ENCODE results near the gene C9orf40. TPM values are rescaled to one million over a fixed set of nuclear protein-coding genes. Genes with fewer than 3 reads are reported as not detected.

Gene C9orf40
- total RNA-seq, 1 donor from 2014 or later = 5.1 TPM

- no peak for DNase-seq (ENCODE audit: low read depth)
- Histone ChIP-seq H3K4me3 (ENCODE audit: low read depth, low read length) (no peak overlapping the region), H3K27me3 (ENCODE audit: control insufficient read depth, insufficient read depth, low read length) (no peaks in the 10 kb centered on the region), H3K36me3 (ENCODE audit: control insufficient read depth, insufficient read depth, low read length) (no peaks in the 10 kb centered on the region)
- TF ChIP-seq, protein P1, sequence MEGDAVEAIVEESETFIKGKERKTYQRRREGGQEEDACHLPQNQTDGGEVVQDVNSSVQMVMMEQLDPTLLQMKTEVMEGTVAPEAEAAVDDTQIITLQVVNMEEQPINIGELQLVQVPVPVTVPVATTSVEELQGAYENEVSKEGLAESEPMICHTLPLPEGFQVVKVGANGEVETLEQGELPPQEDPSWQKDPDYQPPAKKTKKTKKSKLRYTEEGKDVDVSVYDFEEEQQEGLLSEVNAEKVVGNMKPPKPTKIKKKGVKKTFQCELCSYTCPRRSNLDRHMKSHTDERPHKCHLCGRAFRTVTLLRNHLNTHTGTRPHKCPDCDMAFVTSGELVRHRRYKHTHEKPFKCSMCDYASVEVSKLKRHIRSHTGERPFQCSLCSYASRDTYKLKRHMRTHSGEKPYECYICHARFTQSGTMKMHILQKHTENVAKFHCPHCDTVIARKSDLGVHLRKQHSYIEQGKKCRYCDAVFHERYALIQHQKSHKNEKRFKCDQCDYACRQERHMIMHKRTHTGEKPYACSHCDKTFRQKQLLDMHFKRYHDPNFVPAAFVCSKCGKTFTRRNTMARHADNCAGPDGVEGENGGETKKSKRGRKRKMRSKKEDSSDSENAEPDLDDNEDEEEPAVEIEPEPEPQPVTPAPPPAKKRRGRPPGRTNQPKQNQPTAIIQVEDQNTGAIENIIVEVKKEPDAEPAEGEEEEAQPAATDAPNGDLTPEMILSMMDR (IDR thresholded peaks at IDR 0.05; ENCODE audit: insufficient read depth, low read length, poor library complexity, severe bottlenecking) = no peak
Observed at GRCh38 chr9:74935008-74935407, 17.7 kb downstream of the C9orf40 start.

DNA sequence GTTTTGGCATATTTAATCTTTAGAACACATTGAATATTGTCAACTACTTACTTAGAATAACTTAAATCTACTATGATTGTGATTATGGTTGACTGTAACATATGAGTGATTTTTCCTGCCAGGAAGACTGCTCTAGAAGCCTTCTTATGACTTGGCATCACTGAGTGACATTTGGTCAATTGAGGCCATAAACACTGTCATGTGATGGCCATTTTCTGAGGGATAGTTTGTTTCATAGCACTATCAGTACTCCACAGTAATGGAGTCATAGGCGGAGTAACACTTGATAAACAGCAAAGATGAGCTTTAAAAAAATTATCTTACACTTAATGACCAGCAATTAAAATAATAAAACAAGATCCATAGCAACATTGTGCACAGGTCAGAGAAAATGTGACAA lies 31.0 kb downstream of the C9orf40 start:
- Histone ChIP-seq H3K36me3 (ENCODE audit: control insufficient read depth, insufficient read depth, low read length) (no peaks in the 10 kb centered on the region), H3K27me3 (ENCODE audit: control insufficient read depth, insufficient read depth, low read length) (no peaks in the 10 kb centered on the region), H3K4me3 (ENCODE audit: low read depth, low read length) (no peak overlapping the region)
- TF ChIP-seq, protein P1 (IDR thresholded peaks at IDR 0.05; ENCODE audit: insufficient read depth, low read length, poor library complexity, severe bottlenecking) = no peak
- no peak for DNase-seq (ENCODE audit: low read depth)

DNA sequence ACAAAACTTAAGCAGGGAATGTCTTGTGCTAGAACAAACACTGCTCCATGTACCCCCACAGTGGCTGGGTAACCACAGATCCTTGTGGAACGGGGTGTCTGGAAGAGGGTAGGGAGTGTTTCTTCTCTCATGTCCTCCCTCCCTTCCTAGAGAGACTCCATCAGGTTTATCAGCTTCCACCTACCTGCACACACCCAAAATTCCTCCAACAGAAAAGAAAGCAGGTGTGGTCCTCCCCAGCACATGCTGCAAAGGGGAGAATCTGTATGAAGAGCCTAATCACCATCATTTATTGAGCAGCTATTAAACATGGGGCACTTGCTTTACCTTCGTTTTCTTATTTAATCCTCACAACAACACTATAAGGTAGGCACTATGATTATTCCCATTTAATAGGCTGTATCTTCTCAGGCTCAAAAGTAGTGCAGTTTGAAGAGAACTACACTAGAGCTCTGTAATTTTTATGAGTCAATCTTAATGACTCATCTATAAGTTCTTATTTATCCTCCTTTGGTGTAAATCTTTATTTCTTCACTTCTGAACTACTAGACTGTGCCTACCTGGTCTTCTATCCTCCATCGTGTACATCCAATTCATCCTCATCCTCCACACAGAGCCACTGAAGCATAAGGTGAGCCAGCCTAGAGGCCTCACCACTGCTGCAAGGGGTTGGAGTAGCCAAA lies 31.6 kb downstream of the C9orf40 start:
- DNase-seq (ENCODE audit: low read depth) = no peak
- TF ChIP-seq, protein P1 (IDR thresholded peaks at IDR 0.05; ENCODE audit: insufficient read depth, low read length, poor library complexity, severe bottlenecking) = no peak
- H3K36me3 ChIP-seq (ENCODE audit: control insufficient read depth, insufficient read depth, low read length) = no peaks in the 10 kb centered on the region

GRCh38 chr9:74910036-74910435 lies 42.7 kb downstream of the C9orf40 start:
- H3K36me3 ChIP-seq (ENCODE audit: control insufficient read depth, insufficient read depth, low read length) = no peaks in the 10 kb centered on the region
- H3K27me3 ChIP-seq (ENCODE audit: control insufficient read depth, insufficient read depth, low read length) = no peaks in the 10 kb centered on the region
- H3K4me3 ChIP-seq (ENCODE audit: low read depth, low read length) = no peak overlapping the region
- DNase-seq (ENCODE audit: low read depth) = no peak
- TF ChIP-seq, protein P1 (IDR thresholded peaks at IDR 0.05; ENCODE audit: insufficient read depth, low read length, poor library complexity, severe bottlenecking) = no peak

More for the DNA sequence above, 31.6 kb downstream of the C9orf40 start:
- Histone ChIP-seq H3K4me3 (ENCODE audit: low read depth, low read length) (no peak overlapping the region), H3K27me3 (ENCODE audit: control insufficient read depth, insufficient read depth, low read length) (no peaks in the 10 kb centered on the region)

GRCh38 chr9:74908665-74909064 lies 44.0 kb downstream of the C9orf40 start:
- H3K27me3 ChIP-seq (ENCODE audit: control insufficient read depth, insufficient read depth, low read length) = no peaks in the 10 kb centered on the region
- no peak for DNase-seq (ENCODE audit: low read depth)
- H3K4me3 ChIP-seq (ENCODE audit: low read depth, low read length) = no peak overlapping the region
- TF ChIP-seq, protein P1 (IDR thresholded peaks at IDR 0.05; ENCODE audit: insufficient read depth, low read length, poor library complexity, severe bottlenecking) = no peak
- H3K36me3 ChIP-seq (ENCODE audit: control insufficient read depth, insufficient read depth, low read length) = no peaks in the 10 kb centered on the region

GRCh38 chr9:74907085-74907484 lies 45.6 kb downstream of the C9orf40 start:
- TF ChIP-seq, protein P1 (IDR thresholded peaks at IDR 0.05; ENCODE audit: insufficient read depth, low read length, poor library complexity, severe bottlenecking) = no peak
- Histone ChIP-seq H3K4me3 (ENCODE audit: low read depth, low read length) (no peak overlapping the region), H3K36me3 (ENCODE audit: control insufficient read depth, insufficient read depth, low read length) (no peaks in the 10 kb centered on the region)

More at GRCh38 chr9:74907085-74907484, 45.6 kb downstream of the C9orf40 start:
- DNase-seq (ENCODE audit: low read depth) = no peak
- H3K27me3 ChIP-seq (ENCODE audit: control insufficient read depth, insufficient read depth, low read length) = no peaks in the 10 kb centered on the region
